WTC11 (cell line): ENCODE measurements around the gene KHDC4. TPM values are rescaled to one million over a fixed set of nuclear protein-coding genes. Genes with fewer than 3 reads are reported as not detected.

Experiments
- ATAC-seq: fragments of 200-7000 bp; cut with Tn5 transposase; 2 replicates; pipeline ENCODE4 v1.10.0; 2021; ENCODE audit warnings: mild to moderate bottlenecking, moderate library complexity
- CTCF ChIA-PET: fragments of 300-600 bp; sonication (Branson Sonifier 250); formaldehyde crosslinking; loops from one replicate; lab custom pipeline; 2021; ENCODE audit warnings: antibody characterized with exemption; lab: Charles Lee
- POLR2A ChIA-PET: fragments of 350-600 bp; sonication (Branson Sonifier 250); formaldehyde crosslinking; loops from one replicate; lab custom pipeline; 2021; ENCODE audit warnings: antibody characterized with exemption; lab: Charles Lee
- DNase-seq: peaks from one replicate; pipeline ENCODE4 v3.0.0; 2021; ENCODE audit warnings: low spot score
- H3K27ac Mint-ChIP-seq: 2 replicates; pipeline ENCODE4 v1.8.0; 2021; ENCODE audit warnings: mixed read lengths
- H3K27me3 Mint-ChIP-seq: 2 replicates; pipeline ENCODE4 v1.8.0; 2021; ENCODE audit warnings: low read depth, mild to moderate bottlenecking, moderate library complexity, mixed read lengths
- H3K36me3 Mint-ChIP-seq: 2 replicates; pipeline ENCODE4 v1.8.0; 2021; ENCODE audit warnings: mixed read lengths
- H3K4me1 Mint-ChIP-seq: 2 replicates; pipeline ENCODE4 v1.8.0; 2022; ENCODE audit warnings: mixed read lengths
- H3K4me3 Mint-ChIP-seq: 2 replicates; pipeline ENCODE4 v1.8.0; 2021; ENCODE audit warnings: mild to moderate bottlenecking, moderate library complexity, mixed read lengths
- H3K9me3 Mint-ChIP-seq: 2 replicates; pipeline ENCODE4 v1.8.0; 2021; ENCODE audit warnings: mixed read lengths
- GTF2I ChIP-seq: fragments of 250-450 bp; sonication (Bioruptor Pico); conservative IDR thresholded peaks from 2 replicates; pipeline ENCODE4 v1.4.0; 2021; ENCODE audit warnings: mild to moderate bottlenecking
- MXD4 ChIP-seq: fragments of 250-450 bp; sonication (Bioruptor Pico); IDR thresholded peaks from 2 replicates; pipeline ENCODE4 v1.8.0; 2021; ENCODE audit warnings: mild to moderate bottlenecking, moderate library complexity, borderline replicate concordance
- NFATC4 ChIP-seq: fragments of 250-450 bp; sonication (Bioruptor Pico); IDR thresholded peaks from 2 replicates; pipeline ENCODE4 v1.9.0; 2021; ENCODE audit warnings: mild to moderate bottlenecking
- NFYB ChIP-seq: sonication (generic); formaldehyde crosslinking; conservative IDR thresholded peaks from 2 replicates; pipeline ENCODE4 v1.8.0; 2022; ENCODE audit warnings: low read depth, missing genetic modification reagents
- OVOL2 ChIP-seq: fragments of 250-450 bp; sonication (Bioruptor Pico); IDR thresholded peaks from 2 replicates; pipeline ENCODE4 v1.9.0; 2021; ENCODE audit warnings: mild to moderate bottlenecking, borderline replicate concordance
- RELA ChIP-seq: sonication (generic); formaldehyde crosslinking; IDR thresholded peaks from 2 replicates; pipeline ENCODE4 v1.8.1; 2022; ENCODE audit warnings: missing genetic modification reagents, mild to moderate bottlenecking, borderline replicate concordance
- SMAD3 ChIP-seq: sonication (generic); formaldehyde crosslinking; IDR thresholded peaks from 2 replicates; pipeline ENCODE4 v1.8.0; 2022; ENCODE audit warnings: missing genetic modification reagents, mild to moderate bottlenecking, borderline replicate concordance
- SP1 ChIP-seq: sonication (generic); formaldehyde crosslinking; conservative IDR thresholded peaks from 2 replicates; pipeline ENCODE4 v1.8.1; 2022; ENCODE audit warnings: missing genetic modification reagents
- TCF7 ChIP-seq: sonication (generic); formaldehyde crosslinking; IDR thresholded peaks from 2 replicates; pipeline ENCODE4 v1.8.0; 2022; ENCODE audit warnings: mild to moderate bottlenecking, low read depth, missing genetic modification reagents, moderate library complexity
- TP53 ChIP-seq: sonication (generic); formaldehyde crosslinking; IDR thresholded peaks from 2 replicates; pipeline ENCODE4 v1.8.1; 2023; ENCODE audit warnings: mild to moderate bottlenecking, missing genetic modification reagents
- ZBTB21 ChIP-seq: sonication (generic); formaldehyde crosslinking; IDR thresholded peaks from 2 replicates; pipeline ENCODE4 v1.8.1; 2023; ENCODE audit warnings: mild to moderate bottlenecking, missing genetic modification reagents, borderline replicate concordance
- ZNF121 ChIP-seq: sonication (generic); formaldehyde crosslinking; IDR thresholded peaks from 2 replicates; pipeline ENCODE4 v1.8.0; 2023; ENCODE audit warnings: missing genetic modification reagents
- ZNF219 ChIP-seq: sonication (generic); formaldehyde crosslinking; IDR thresholded peaks from 2 replicates; pipeline ENCODE4 v1.8.0; 2023; ENCODE audit warnings: missing genetic modification reagents, mild to moderate bottlenecking, borderline replicate concordance
- ZNF317 ChIP-seq: sonication (generic); formaldehyde crosslinking; IDR thresholded peaks from 2 replicates; pipeline ENCODE4 v1.8.1; 2023; ENCODE audit warnings: low read depth, mild to moderate bottlenecking, moderate library complexity, missing genetic modification reagents, borderline replicate concordance
- total RNA-seq: library from RNA; stranded (reverse); gene quantifications from 3 replicates; pipeline ENCODE4 v1.2.3, GENCODE V29; 2021
- TF ChIP-seq, protein P1 (sequence below): fragments of 250-450 bp; sonication (Bioruptor Pico); IDR thresholded peaks from 2 replicates; pipeline ENCODE4 v1.9.0; 2021; ENCODE audit warnings: moderate library complexity, mild to moderate bottlenecking, inconsistent platforms, borderline replicate concordance
- TF ChIP-seq, protein P2 (sequence below): sonication (generic); formaldehyde crosslinking; IDR thresholded peaks from 2 replicates; pipeline ENCODE4 v1.8.0; 2023; ENCODE audit warnings: missing genetic modification reagents
- TF ChIP-seq, protein P3 (sequence below): fragments of 250-450 bp; sonication (Bioruptor Pico); IDR thresholded peaks from 2 replicates; pipeline ENCODE4 v2.1.2; 2022; ENCODE audit warnings: mild to moderate bottlenecking, moderate library complexity
- TF ChIP-seq, protein P4 (sequence below): sonication (generic); formaldehyde crosslinking; IDR thresholded peaks from 2 replicates; pipeline ENCODE4 v1.8.0; 2022; ENCODE audit warnings: mild to moderate bottlenecking, missing genetic modification reagents
- TF ChIP-seq, protein P5 (sequence below): sonication (generic); formaldehyde crosslinking; IDR thresholded peaks from 2 replicates; pipeline ENCODE4 v1.8.1; 2023; ENCODE audit warnings: mild to moderate bottlenecking, missing genetic modification reagents, moderate library complexity
- TF ChIP-seq, protein P6 (sequence below): fragments of 250-450 bp; sonication (Bioruptor Pico); IDR thresholded peaks from 2 replicates; pipeline ENCODE4 v1.9.0; 2021; ENCODE audit warnings: mild to moderate bottlenecking
- TF ChIP-seq, protein P7 (sequence below): sonication (generic); formaldehyde crosslinking; conservative IDR thresholded peaks from 2 replicates; pipeline ENCODE4 v1.8.1; 2022; ENCODE audit warnings: mild to moderate bottlenecking, missing genetic modification reagents
- TF ChIP-seq, protein P8 (sequence below): sonication (generic); formaldehyde crosslinking; IDR thresholded peaks from 2 replicates; pipeline ENCODE4 v1.8.1; 2023; ENCODE audit warnings: mild to moderate bottlenecking, missing genetic modification reagents, borderline replicate concordance
- TF ChIP-seq, protein P9 (sequence below): sonication (generic); formaldehyde crosslinking; IDR thresholded peaks from 2 replicates; pipeline ENCODE4 v1.8.1; 2023; ENCODE audit warnings: mild to moderate bottlenecking, missing genetic modification reagents

Gene KHDC4
- total RNA-seq, 1 experiment from 2014 or later: 64.4 TPM

DNA sequence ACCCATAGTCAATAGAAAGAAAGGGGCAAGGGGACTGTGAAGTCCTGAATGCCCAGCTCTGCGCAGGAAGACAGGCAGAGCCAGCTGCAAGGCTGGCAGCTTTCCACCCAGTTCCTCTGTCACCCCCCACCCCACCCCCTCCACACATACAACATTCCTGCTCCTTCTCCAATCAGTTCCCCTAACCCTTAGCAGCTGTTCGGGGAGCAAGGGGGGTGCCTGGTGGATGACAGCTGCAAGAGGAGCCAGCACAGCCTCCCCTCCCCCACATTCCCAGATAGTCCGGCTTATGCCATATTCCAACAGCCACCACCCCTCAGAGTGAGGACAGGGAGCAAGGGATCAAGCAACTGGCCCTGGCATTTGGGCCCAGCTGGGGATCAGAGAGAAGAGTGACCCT is 34.5 kb upstream of the KHDC4 start:
- H3K36me3 Mint-ChIP-seq: peaks cover 30% of the 10 kb centered on the region
- peaks cover 67% of the 10 kb centered on the region for H3K4me1 Mint-ChIP-seq
- no peaks in the 10 kb centered on the region for H3K27me3 Mint-ChIP-seq
- no peak for ATAC-seq
- no peak for TF ChIP-seq NFATC4 (CRISPR knock-in tag)
- TF ChIP-seq, protein P1, sequence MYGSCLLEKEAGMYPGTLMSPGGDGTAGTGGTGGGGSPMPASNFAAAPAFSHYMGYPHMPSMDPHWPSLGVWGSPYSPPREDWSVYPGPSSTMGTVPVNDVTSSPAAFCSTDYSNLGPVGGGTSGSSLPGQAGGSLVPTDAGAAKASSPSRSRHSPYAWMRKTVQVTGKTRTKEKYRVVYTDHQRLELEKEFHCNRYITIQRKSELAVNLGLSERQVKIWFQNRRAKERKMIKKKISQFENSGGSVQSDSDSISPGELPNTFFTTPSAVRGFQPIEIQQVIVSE (CRISPR knock-in tag): no peak
- no peak for TF ChIP-seq GTF2I (CRISPR knock-in tag)
- TF ChIP-seq, protein P2, sequence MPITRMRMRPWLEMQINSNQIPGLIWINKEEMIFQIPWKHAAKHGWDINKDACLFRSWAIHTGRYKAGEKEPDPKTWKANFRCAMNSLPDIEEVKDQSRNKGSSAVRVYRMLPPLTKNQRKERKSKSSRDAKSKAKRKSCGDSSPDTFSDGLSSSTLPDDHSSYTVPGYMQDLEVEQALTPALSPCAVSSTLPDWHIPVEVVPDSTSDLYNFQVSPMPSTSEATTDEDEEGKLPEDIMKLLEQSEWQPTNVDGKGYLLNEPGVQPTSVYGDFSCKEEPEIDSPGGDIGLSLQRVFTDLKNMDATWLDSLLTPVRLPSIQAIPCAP (CRISPR knock-in tag): no peak
- TF ChIP-seq ZNF121 (CRISPR knock-in tag): no peak
- no peak for TF ChIP-seq SMAD3
- TF ChIP-seq ZBTB21 (CRISPR knock-in tag): no peak
- TF ChIP-seq, protein P3, sequence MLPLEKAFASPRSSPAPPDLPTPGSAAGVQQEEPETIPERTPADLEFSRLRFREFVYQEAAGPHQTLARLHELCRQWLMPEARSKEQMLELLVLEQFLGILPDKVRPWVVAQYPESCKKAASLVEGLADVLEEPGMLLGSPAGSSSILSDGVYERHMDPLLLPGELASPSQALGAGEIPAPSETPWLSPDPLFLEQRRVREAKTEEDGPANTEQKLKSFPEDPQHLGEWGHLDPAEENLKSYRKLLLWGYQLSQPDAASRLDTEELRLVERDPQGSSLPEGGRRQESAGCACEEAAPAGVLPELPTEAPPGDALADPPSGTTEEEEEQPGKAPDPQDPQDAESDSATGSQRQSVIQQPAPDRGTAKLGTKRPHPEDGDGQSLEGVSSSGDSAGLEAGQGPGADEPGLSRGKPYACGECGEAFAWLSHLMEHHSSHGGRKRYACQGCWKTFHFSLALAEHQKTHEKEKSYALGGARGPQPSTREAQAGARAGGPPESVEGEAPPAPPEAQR (CRISPR knock-in tag): no peak
- no peak for TF ChIP-seq MXD4 (CRISPR knock-in tag)
- no peak for TF ChIP-seq ZNF219
- TF ChIP-seq TCF7 (CRISPR knock-in tag): no peak
- no peak for TF ChIP-seq NFYB (CRISPR knock-in tag)
- ChIA-PET POLR2A (interaction anchor here (0.7 to 5.0 kb wide), 5 partner anchors 9 to 114 kb away, joined by 3 to 40 read pairs (median 8); partner anchors contain the start of genes ARHGEF2 and MEX3A), CTCF (interaction anchor here (0.9 to 6.0 kb wide), 8 partner anchors 9 to 97 kb away, joined by 3 to 62 read pairs (median 16); partner anchors contain the start of gene ARHGEF2)
- no peaks in the 10 kb centered on the region for H3K9me3 Mint-ChIP-seq
- no peak overlapping the region for H3K4me3 Mint-ChIP-seq
- peak overlapping the region; percentile 80 for H3K27ac Mint-ChIP-seq
- DNase-seq: no peak

DNA sequence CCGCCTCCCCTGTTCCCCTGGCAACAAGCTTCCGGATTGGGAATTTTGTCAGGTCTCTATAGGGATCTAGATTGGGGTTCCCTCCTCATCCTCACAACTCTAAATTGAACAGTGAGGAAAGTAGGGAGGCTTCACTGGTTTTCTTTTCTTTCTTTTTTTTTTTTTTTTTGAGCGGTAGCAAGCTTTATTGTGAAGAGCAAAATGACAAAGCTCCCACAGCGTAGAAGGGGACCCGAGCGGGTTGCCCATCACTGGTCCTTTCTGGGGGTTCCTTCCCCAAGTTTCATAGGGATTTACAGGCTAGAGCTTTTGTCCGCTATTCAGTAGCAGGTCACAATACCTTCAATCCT is 33.8 kb upstream of the KHDC4 start:
- H3K27ac Mint-ChIP-seq: peak overlapping the region; percentile 89
- ChIA-PET CTCF (interaction anchor here (0.9 to 6.0 kb wide), 14 partner anchors 9 to 162 kb away, joined by 3 to 62 read pairs (median 4); partner anchors contain the start of gene ARHGEF2), POLR2A (interaction anchor here (0.7 to 5.0 kb wide), 11 partner anchors 9 to 115 kb away, joined by 3 to 40 read pairs (median 7); partner anchors contain the start of genes ARHGEF2, MEX3A and RAB25)
- peak overlapping the region; percentile 5; the same call in 1 of the 2 replicates for H3K4me3 Mint-ChIP-seq
- DNase-seq: no peak
- 0 out of 2 replicates have a peak, but pooled peaks have one; percentile 6 for ATAC-seq
- no peaks in the 10 kb centered on the region for H3K9me3 Mint-ChIP-seq
- peaks cover 30% of the 10 kb centered on the region for H3K36me3 Mint-ChIP-seq
- H3K27me3 Mint-ChIP-seq: no peaks in the 10 kb centered on the region
- H3K4me1 Mint-ChIP-seq: peaks cover 64% of the 10 kb centered on the region
- TF ChIP-seq, protein P4, sequence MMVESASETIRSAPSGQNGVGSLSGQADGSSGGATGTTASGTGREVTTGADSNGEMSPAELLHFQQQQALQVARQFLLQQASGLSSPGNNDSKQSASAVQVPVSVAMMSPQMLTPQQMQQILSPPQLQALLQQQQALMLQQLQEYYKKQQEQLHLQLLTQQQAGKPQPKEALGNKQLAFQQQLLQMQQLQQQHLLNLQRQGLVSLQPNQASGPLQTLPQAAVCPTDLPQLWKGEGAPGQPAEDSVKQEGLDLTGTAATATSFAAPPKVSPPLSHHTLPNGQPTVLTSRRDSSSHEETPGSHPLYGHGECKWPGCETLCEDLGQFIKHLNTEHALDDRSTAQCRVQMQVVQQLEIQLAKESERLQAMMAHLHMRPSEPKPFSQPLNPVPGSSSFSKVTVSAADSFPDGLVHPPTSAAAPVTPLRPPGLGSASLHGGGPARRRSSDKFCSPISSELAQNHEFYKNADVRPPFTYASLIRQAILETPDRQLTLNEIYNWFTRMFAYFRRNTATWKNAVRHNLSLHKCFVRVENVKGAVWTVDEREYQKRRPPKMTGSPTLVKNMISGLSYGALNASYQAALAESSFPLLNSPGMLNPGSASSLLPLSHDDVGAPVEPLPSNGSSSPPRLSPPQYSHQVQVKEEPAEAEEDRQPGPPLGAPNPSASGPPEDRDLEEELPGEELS (CRISPR knock-in tag): no peak
- TF ChIP-seq, protein P5, sequence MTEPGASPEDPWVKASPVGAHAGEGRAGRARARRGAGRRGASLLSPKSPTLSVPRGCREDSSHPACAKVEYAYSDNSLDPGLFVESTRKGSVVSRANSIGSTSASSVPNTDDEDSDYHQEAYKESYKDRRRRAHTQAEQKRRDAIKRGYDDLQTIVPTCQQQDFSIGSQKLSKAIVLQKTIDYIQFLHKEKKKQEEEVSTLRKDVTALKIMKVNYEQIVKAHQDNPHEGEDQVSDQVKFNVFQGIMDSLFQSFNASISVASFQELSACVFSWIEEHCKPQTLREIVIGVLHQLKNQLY (CRISPR knock-in tag): no peak
- TF ChIP-seq, protein P6, sequence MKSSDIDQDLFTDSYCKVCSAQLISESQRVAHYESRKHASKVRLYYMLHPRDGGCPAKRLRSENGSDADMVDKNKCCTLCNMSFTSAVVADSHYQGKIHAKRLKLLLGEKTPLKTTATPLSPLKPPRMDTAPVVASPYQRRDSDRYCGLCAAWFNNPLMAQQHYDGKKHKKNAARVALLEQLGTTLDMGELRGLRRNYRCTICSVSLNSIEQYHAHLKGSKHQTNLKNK (CRISPR knock-in tag): no peak
- TF ChIP-seq, protein P7, sequence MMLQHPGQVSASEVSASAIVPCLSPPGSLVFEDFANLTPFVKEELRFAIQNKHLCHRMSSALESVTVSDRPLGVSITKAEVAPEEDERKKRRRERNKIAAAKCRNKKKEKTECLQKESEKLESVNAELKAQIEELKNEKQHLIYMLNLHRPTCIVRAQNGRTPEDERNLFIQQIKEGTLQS: no peak
- TF ChIP-seq TP53 (CRISPR knock-in tag) (no peak), ZNF317 (CRISPR knock-in tag) (no peak), OVOL2 (CRISPR knock-in tag) (no peak), RELA (no peak), SP1 (CRISPR knock-in tag) (no peak)
- TF ChIP-seq, protein P8, sequence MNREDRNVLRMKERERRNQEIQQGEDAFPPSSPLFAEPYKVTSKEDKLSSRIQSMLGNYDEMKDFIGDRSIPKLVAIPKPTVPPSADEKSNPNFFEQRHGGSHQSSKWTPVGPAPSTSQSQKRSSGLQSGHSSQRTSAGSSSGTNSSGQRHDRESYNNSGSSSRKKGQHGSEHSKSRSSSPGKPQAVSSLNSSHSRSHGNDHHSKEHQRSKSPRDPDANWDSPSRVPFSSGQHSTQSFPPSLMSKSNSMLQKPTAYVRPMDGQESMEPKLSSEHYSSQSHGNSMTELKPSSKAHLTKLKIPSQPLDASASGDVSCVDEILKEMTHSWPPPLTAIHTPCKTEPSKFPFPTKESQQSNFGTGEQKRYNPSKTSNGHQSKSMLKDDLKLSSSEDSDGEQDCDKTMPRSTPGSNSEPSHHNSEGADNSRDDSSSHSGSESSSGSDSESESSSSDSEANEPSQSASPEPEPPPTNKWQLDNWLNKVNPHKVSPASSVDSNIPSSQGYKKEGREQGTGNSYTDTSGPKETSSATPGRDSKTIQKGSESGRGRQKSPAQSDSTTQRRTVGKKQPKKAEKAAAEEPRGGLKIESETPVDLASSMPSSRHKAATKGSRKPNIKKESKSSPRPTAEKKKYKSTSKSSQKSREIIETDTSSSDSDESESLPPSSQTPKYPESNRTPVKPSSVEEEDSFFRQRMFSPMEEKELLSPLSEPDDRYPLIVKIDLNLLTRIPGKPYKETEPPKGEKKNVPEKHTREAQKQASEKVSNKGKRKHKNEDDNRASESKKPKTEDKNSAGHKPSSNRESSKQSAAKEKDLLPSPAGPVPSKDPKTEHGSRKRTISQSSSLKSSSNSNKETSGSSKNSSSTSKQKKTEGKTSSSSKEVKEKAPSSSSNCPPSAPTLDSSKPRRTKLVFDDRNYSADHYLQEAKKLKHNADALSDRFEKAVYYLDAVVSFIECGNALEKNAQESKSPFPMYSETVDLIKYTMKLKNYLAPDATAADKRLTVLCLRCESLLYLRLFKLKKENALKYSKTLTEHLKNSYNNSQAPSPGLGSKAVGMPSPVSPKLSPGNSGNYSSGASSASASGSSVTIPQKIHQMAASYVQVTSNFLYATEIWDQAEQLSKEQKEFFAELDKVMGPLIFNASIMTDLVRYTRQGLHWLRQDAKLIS (CRISPR knock-in tag): no peak
- TF ChIP-seq, protein P9, sequence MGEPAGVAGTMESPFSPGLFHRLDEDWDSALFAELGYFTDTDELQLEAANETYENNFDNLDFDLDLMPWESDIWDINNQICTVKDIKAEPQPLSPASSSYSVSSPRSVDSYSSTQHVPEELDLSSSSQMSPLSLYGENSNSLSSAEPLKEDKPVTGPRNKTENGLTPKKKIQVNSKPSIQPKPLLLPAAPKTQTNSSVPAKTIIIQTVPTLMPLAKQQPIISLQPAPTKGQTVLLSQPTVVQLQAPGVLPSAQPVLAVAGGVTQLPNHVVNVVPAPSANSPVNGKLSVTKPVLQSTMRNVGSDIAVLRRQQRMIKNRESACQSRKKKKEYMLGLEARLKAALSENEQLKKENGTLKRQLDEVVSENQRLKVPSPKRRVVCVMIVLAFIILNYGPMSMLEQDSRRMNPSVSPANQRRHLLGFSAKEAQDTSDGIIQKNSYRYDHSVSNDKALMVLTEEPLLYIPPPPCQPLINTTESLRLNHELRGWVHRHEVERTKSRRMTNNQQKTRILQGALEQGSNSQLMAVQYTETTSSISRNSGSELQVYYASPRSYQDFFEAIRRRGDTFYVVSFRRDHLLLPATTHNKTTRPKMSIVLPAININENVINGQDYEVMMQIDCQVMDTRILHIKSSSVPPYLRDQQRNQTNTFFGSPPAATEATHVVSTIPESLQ: no peak
